NB4 (cell line): ENCODE data around the gene ST6GALNAC3.

Source experiments
- POLR2A ChIP-seq: IDR thresholded peaks from 2 replicates; pipeline ENCODE4 v1.6.1; 2011; ENCODE audit warnings: mild to moderate bottlenecking; ENCODE audit not compliant: insufficient read length; ENCODE audit errors: extremely low read depth
- TF ChIP-seq, protein P1 (sequence below): IDR thresholded peaks from one replicate; pipeline ENCODE4 v1.5.1; 2012; ENCODE audit warnings: low read depth, low read length
- TF ChIP-seq, protein P2 (sequence below): IDR thresholded peaks from 2 replicates; pipeline ENCODE4 v1.6.1; 2011; ENCODE audit warnings: low read depth, low read length

DNA sequence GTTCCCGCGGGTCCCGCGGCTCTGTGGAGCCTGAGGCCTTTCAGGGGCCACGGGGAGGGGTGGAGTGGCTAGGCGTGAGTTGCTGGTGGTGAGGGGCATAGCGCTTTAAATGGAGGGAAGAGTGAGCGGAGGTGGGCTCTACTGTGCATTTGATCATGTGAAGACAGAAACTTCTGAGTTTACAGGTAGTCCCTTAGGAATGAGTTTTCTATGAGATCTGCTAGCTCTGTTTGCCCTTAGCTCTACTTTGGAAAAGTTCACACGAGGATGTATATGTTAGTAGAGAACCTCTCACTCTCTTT lies 593 bp downstream of the ST6GALNAC3 start:
- no peak for TF ChIP-seq POLR2A
- TF ChIP-seq, protein P1, sequence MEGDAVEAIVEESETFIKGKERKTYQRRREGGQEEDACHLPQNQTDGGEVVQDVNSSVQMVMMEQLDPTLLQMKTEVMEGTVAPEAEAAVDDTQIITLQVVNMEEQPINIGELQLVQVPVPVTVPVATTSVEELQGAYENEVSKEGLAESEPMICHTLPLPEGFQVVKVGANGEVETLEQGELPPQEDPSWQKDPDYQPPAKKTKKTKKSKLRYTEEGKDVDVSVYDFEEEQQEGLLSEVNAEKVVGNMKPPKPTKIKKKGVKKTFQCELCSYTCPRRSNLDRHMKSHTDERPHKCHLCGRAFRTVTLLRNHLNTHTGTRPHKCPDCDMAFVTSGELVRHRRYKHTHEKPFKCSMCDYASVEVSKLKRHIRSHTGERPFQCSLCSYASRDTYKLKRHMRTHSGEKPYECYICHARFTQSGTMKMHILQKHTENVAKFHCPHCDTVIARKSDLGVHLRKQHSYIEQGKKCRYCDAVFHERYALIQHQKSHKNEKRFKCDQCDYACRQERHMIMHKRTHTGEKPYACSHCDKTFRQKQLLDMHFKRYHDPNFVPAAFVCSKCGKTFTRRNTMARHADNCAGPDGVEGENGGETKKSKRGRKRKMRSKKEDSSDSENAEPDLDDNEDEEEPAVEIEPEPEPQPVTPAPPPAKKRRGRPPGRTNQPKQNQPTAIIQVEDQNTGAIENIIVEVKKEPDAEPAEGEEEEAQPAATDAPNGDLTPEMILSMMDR = no peak
- TF ChIP-seq, protein P2, sequence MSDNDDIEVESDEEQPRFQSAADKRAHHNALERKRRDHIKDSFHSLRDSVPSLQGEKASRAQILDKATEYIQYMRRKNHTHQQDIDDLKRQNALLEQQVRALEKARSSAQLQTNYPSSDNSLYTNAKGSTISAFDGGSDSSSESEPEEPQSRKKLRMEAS = no peak
